ENCODE results near the gene SRRM2.

Gene SRRM2

DNA sequence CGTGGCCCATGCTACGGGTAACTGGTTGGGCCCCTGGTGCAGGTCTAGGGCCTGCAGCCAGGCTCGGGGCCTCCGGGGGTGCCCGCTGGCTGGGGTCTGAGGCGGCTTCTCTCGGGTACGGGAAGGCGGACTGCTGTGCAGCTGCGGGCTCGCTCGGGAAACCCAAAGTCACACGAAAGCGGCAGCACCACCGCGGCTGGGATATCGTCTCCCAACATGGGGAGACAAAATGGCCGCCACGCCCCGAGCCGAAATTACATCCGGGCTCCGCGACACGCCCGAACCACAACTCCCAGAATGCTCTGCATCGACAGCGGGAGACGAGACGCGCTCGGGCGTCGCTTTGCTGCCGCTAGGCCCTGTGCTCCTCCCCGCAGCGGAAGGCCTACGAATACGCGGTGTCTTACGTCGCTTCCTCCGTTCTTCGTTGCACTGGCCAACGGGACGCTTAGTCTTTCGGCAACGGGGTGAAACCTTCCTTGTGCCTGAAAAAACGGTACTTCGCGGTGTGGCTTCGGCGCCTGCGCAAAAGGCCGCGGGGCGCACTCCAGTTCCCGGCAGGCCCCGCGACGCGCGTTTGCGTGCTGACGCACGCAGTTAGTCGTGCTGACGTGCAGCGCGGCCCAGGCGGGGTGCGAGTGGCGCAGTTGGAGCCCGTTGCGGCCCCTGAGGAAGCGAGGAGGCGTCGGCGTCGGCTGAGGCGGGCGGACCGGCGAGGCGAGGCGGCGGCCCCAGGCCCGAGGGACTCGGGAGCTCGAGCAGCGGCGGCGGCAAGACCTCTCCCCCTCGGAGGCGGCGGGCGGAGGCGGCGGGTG lies at the start of gene SRRM2:
Gene SRRM2, plus strand, starts transcription at position 604 of the 815 bp plus-strand sequence. CDS start 3,727 bp downstream, outside the sequence.
- DNase-seq, result peak; percentile 97

DNA sequence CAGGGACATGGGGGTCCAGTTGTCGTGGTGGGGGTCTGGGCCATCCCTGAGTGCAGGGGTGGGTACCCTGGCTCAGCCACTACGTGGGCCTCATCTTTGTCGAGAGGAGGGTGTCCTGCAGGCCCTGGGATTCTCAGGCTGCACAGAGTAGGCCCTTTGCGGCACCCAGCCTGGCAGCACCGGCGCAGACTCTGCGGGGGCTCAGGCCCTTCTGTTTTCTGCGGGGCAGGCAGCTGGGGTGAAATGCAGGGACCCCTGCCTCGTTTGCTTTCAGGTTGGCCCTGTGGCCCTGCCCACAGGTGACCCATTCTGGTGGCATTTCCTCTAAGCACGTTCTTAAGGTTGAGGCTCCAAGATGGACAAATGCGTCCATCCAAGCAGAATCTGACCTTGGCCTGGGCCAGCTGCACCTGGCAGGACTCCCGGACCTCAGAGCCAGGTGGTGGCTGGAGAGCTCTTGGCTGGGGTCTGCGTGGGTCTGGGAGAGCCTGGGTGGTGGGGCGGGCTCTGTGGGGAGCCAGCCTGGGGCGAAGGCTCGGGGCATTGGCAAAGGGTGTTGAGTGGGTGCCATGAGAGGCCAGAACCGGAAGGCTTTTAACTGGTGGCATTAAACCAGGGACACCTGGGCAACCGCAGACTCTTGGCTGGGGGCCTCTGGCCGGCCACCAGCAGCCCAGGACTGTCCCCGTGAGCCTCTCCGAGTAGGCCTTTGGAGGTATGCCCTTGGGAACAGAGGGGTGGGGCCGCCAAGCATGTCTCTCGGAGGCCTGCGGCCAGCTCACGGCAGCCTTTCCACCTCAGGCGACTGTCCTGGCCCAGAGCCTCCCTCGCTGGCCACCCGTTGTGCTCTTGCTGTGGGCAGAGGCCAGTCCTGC lies 49.3 kb upstream of the SRRM2 start:
- DNase-seq, result no peak

GRCh38 chr16:2704166-2704982 lies 48.1 kb upstream of the SRRM2 start:
- no peak for DNase-seq

GRCh38 chr16:2704983-2705275 lies 47.5 kb upstream of the SRRM2 start:
- DNase-seq, result no peak

DNA sequence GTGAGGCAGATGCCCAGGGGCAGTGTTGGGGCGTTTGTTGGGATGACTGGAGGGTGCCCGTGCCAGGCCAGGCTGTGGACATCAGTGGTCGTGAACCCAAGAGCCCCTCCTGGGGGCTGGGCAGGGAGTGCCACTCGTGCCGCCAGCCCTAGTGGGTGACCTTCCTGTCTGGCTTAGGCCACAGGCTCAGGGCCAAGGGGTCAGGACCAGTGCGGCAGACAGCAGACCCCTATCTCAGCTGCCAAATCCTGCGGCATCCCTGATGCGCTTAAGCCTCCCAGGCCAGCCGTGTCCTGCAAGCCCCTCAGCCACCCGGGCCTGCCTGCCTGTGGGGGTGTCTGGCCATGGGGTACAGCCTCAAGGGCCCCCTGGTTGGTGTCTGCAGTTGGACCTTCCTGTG lies 47.1 kb upstream of the SRRM2 start:
- no peak for DNase-seq

GRCh38 chr16:2706085-2706484 lies 46.4 kb upstream of the SRRM2 start:
- no peak for DNase-seq

DNA sequence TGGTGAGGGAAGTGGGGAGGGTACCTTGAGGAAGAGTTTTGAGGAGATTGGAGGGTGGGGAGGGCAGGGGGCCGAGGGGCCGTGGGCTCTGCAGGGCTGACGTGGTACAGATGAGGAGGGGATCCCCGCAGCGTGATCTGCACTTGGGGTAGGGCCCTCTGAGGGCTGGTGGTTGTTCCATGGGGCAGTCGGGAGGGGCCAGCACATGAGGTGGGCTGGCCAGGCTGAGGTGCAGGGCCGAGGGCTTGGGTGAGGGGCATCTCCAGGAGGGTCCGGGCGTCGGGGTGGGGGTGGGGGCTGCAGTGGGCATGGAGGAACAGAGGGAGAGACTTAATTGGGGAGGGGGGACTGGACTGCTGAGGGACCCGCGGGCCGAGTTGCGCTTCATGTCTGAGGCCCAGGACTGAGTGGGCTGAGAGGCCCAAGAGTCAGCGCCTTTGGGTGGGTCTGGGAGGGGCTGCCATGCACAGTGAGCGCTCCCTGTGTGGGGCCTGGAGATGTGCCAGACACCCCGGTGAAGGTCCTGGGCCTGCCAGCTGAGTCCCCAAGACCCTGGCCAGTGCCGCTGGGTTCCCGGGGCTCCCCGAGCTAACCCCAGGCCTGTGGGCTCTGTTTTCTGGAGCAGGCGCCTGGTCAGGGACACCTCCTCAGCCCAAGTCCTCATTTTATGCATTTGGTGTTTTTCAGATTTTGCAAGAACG lies 45.7 kb upstream of the SRRM2 start:
- no peak for DNase-seq

DNA sequence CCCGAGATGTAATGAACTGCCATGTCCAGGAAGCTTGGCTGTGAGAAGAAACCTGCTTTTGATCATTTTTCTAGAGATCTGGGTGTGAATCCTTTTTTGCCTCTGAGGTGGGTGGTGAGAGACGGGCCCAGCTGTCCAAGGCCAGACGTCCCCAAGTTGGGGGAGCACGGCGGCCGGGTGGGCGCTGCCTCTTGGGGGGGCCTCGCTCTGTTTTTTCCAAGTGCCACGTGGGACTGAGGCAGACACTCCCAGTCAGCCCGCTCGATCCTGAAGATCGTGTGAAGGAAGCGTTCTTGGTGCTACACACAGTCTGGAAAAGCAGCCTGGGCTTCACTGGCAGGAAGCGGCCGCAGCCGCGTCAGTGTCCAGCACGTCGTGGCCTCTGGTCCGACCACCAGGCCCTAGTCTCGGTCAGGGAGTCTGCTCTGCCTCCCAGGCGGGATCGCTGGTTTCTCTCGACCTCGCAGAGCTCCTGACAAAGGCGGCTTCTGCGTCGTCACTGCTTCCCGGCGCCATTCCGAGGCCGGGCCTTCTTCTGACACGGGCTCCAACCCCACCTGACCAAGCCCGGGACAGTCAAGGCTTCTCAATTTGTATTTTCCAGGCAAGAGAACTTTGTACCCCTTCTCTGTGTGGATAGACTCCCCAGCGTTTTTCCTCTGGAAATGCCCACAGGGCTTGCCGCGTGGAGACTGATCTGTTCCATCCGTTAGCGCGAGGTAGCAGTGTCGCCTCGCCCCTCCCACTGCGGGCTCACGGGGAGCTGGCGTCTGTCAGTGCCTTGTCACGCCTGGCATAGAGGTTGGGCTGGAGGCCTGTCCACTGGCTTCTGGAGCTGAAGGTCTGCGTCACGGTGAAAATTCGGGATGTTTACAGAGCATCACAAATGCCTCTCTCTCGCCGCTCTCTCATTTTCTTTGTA lies 44.8 kb upstream of the SRRM2 start:
- no peak for DNase-seq

DNA sequence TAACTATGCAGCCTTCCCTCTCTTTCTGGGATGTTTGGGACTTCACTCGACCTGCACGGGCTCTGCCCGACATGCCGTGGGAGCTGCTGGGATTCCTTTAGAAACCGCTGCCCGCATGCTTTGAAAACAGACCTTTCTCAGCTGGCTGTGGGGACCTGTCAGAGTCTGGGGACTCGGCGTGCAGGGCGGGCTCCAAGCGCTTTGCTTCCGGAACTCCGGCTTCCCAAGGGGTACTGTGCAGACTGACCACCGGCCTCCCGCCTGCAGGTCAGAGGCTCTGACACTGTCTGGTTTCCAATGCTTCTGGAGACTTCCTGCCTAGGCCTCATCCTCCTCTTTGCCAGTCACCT lies 44.2 kb upstream of the SRRM2 start:
- DNase-seq, result no peak

GRCh38 chr16:2708955-2709587 lies 43.4 kb upstream of the SRRM2 start:
- no peak for DNase-seq

- DNase-seq, result no peak
Observed at GRCh38 chr16:2709588-2709984, 42.9 kb upstream of the SRRM2 start.

GRCh38 chr16:2710021-2710710 lies 42.3 kb upstream of the SRRM2 start:
- no peak for DNase-seq

DNA sequence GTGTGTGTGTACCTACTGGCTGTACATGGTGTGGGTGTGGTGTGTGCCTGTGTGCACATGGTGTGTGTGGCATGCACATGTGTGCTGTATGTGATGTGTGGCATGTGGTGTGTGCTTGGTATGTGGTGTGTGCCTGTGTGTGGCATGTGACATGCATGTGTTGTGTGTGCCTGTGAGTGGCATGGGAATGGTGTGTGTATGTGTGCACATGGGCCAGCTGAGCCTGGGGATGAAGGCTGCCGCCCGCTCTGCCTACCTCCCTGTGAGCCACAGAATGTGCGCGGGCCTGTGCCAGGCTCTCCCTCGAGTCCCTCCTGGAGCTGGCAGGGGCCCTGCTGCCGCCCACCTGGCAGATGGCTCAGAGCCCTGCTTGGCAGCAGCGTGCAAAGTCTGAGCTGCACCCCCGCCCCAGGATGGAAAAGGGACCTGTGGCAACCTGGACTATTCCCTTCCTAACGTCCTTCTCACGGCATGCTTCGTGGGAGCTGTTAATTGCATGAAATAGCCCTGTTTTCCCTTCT lies 41.7 kb upstream of the SRRM2 start:
- no peak for DNase-seq

DNA sequence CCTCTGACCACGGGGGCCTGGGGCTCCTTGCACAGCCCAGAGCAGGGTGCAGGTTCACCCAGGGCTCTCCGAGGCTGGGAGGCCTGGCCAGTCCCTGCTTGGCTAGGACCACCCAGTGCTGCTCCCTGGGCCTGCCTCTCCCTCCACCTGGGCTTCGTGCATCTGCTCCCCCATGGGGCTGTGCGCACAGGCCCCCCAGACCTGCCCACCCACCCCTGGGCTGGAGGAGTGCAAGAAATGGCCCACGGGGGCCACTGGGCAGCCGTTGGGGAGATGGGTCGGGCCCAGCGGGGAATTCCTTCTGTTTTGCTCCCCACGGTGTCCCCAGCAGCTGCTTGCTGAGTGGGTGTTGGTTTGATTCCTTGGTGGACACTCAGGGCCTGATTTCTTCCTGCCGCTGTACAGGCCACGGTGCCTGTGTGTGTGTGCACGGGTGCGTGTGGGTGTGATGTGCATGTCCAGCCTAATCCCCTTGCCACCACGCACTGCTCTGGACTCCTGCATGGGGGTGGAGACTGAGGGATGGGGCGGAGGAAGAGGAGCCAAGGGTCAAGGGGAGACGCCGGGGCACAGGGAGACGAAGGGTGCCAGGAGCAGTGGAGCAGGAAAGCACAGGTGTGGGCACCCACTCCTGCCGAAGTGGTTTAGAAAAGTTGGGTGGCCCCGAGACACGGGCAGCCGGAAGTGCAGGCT lies 40.9 kb upstream of the SRRM2 start:
- no peak for DNase-seq

GRCh38 chr16:2712063-2712441 lies 40.4 kb upstream of the SRRM2 start:
- no peak for DNase-seq

DNA sequence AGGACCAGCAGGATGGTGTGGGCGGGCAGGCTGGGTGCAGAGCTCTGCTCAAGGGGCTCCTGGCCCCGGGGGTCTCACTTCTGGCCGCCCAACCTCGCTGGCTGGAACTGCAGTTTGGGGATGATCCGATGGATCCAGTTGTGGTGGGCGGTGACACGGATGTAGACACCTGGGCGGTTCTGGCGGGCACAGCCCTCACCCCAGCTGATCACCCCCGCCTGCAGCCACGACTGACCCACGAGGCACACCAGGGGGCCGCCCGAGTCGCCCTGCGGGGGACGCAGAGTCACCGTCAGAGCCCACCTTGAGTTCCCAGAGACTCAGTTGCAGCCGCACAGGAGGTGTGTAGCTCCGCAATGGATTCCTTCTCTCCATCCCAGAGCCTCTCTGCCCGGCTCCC lies 39.9 kb upstream of the SRRM2 start:
- DNase-seq, result no peak

DNA sequence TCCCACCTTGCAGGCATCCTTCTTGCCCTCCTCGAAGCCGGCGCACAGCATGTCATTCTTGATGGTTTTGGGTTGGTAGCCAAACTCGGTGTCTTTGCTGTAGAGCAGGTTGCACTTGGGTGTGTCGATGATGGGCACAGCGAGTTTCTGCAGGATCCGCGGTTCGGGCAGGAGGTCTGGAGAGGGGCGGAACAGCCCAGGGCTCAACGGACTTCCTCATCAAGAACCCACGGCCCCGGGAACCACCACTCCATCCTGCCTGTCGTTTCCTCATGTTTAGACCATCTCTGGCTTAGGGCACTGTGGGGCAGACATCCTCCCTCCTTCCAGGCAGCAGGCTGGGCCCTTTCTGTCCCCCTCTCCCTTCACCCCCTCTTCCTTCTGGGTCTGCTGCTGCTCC lies 38.9 kb upstream of the SRRM2 start:
- no peak for DNase-seq

DNA sequence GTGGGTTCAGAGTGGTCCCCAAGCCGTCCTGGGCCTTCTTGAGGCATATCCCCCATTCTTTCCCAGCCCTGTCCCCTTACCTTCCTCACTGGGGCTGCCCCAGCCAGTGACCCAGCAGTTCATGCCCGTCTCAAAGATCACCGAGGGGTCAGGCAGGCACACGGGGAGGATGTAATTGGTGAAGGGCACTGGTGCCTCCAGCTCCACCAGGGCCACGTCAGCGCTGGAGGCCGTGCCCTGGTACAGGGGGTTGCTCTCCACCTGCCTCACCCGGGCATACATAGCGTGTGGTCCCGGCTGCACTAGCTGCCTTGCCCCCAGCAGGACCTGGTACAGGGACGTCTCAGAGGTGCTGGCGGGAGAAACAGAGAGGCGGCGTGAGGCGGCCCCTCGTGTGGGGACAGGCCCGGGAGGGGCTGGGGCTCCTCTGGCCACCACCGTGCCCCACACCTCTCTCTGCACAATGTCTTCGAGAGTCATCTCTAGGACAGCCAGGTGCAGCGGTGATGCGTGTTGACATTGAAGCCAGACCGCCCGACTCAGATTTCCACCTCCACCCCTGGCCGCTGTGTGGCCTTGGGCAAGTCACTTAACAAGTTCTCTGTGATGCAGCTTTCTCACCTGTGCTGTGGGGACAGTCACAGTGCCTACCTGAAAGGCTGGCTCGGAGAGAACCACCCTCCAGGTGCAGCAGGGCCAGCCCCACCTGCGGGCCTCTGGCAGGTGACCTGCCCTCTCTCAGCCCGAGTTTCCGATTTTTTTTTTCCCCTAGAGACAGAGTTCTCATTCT lies 38.3 kb upstream of the SRRM2 start:
- DNase-seq, result no peak

DNA sequence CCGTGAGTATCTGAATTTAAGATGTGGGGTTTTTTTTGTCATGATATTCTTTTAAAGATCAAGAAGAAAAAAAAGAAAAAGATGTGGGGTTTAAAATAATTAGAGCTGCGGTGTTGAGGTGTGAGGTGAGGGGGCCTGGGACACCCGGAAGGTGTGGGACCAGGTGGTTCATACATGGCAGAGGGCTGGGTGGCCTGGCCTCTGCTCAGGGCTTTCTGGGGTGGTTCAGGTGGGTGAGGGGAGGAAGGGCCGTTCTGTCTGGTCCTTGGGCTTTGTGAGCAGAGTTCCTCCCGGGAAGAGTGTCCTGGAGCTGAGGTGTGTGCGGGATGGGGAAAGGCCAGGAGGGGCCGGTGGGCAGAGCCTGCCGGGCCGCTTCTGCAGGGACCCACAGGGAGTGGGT lies 37.4 kb upstream of the SRRM2 start:
- no peak for DNase-seq
